ENCODE measurements around the gene KATNAL2.

The KATNAL2 gene

DNA sequence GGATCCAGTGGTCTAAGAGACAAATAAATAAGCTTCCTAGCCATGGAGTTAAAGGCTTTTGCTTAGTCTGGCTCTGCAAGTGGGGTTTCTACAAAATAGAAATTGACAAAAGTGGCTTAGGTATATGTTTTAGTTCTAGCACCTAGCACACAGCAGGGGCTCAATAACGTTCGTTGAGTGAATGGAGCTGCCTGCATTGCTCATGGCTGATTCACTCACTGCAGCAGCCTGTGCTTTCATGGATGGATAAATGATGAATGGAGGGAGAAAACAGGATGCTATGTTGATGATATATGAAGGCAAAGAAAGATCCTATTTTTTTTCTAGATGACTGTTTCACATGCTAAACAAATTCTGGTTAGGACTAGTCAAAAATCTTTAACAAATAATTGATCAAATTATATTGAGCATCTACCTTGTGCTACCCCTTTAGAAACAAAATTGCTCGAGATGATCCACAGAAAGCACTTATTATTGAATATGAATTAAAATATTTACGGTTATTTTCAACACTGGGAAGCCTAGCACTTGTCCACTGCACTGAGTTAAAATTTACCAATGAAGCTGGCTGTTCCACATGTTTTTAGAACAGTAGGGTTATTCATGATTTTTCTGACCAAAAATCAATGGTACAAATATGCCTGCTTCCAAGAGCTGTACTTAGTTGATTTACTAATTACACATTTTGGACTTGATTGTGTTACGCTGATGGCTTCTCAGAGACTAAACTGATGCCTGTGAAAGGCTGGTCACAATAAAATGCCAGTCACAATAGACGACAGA is 193.3 kb downstream of the KATNAL2 start:
- no peak for DNase-seq (ENCODE audit: low read depth)
- no peak overlapping the region for H3K4me3 ChIP-seq (ENCODE audit: low read length)
- TF ChIP-seq, protein P1, sequence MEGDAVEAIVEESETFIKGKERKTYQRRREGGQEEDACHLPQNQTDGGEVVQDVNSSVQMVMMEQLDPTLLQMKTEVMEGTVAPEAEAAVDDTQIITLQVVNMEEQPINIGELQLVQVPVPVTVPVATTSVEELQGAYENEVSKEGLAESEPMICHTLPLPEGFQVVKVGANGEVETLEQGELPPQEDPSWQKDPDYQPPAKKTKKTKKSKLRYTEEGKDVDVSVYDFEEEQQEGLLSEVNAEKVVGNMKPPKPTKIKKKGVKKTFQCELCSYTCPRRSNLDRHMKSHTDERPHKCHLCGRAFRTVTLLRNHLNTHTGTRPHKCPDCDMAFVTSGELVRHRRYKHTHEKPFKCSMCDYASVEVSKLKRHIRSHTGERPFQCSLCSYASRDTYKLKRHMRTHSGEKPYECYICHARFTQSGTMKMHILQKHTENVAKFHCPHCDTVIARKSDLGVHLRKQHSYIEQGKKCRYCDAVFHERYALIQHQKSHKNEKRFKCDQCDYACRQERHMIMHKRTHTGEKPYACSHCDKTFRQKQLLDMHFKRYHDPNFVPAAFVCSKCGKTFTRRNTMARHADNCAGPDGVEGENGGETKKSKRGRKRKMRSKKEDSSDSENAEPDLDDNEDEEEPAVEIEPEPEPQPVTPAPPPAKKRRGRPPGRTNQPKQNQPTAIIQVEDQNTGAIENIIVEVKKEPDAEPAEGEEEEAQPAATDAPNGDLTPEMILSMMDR (conservative IDR thresholded peaks at IDR 0.05; ENCODE audit: low read depth, low read length) = no peak

DNA sequence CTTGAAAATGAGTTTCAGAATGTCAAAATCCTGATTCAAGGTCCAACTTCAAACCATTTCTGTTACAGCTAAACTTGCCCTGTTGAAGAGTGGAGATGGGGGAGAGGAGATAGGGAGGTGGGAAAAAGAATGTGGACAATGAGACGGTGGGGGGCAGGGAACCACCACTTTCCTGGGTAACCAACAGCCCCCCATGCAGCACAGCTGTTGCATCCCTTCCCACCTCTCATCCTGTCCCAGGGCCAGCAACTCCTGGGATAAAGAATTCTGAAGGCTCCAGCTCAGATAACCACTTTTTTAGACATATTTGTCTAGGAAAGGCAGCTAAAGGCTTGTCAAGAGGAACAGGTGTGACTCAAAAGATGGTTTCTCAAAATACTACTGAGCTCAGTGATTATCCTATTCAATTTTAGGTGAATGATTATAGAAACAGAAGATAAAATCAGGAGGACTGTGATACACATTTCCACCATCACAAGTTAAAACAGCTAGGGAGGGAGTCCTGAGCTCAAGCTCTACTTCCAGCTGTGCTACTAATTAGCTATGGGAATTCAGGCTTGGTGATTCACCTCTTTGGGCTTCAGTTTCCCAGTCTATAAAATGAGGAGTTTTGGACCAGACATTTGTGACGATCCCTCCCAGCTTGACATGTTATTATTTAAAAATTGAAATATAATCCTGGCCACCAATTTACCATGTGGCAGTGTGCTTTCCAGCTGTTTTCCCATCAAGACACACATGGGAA is 196.6 kb downstream of the KATNAL2 start:
- DNase-seq (ENCODE audit: low read depth) = no peak
- TF ChIP-seq, protein P1 (conservative IDR thresholded peaks at IDR 0.05; ENCODE audit: low read depth, low read length) = no peak
- H3K4me3 ChIP-seq (ENCODE audit: low read length) = no peak overlapping the region

DNA sequence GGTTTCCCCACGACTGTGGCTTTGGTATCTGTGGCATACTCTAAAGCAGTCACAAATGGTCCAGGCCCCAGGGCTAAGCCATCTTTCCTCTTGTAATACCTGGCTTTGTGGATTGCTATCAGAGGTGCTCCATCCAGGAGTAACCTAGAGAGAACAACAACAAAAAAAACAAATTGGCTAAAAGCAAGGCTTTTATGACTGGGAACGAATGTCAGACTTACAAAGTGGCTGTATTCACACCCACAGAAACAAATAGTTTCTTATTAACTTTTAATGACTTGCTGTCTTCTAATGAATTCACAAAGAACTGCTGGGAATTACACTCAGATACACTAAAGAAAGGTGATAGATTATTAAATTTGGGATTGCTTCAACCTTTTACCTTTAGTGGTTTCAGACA is 197.8 kb downstream of the KATNAL2 start:
- no peak for DNase-seq (ENCODE audit: low read depth)
- TF ChIP-seq, protein P1 (conservative IDR thresholded peaks at IDR 0.05; ENCODE audit: low read depth, low read length) = no peak
- no peak overlapping the region for H3K4me3 ChIP-seq (ENCODE audit: low read length)

DNA sequence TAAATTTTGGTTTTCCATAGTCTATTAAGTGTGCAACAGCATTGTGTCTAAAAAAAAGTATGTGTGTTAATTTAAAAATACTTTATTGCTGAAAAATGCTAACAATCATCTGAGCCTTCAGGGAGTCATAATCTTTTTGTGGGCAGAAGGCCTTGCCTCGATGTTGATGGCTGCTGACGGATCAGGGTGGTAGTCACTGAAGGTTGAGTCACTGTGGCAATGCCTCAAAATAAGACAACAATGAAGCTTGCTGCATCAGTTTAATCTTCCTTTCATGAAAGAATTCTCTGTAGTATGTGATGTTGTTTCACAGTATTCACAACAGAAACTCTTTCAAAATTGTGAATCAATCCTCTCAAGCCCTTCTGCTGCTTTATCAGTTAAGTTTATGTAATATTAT is 201.6 kb downstream of the KATNAL2 start:
- no peak overlapping the region for H3K4me3 ChIP-seq (ENCODE audit: low read length)
- DNase-seq (ENCODE audit: low read depth) = no peak
- TF ChIP-seq, protein P1 (conservative IDR thresholded peaks at IDR 0.05; ENCODE audit: low read depth, low read length) = no peak

DNA sequence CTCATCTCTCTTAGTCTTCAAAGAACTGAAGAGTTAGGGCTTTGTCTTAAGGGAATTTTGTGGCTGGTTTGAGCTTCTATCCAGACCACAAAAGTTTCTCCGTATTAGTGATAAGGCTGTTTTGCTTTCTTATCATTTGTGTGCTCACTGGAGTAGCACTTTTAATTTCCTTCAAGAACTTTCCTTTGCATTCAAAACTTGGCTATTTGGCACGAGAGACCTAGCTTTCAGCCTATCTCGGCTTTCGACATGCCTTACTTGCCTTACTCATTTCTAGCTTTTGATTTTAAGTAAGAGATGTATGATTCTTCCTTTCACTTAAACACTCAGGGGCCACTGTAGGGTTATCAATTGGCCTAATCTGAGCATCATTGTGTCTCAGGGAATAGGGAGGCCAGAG is 203.0 kb downstream of the KATNAL2 start:
- TF ChIP-seq, protein P1 (conservative IDR thresholded peaks at IDR 0.05; ENCODE audit: low read depth, low read length) = no peak
- DNase-seq (ENCODE audit: low read depth) = no peak
- H3K4me3 ChIP-seq (ENCODE audit: low read length) = no peak overlapping the region

DNA sequence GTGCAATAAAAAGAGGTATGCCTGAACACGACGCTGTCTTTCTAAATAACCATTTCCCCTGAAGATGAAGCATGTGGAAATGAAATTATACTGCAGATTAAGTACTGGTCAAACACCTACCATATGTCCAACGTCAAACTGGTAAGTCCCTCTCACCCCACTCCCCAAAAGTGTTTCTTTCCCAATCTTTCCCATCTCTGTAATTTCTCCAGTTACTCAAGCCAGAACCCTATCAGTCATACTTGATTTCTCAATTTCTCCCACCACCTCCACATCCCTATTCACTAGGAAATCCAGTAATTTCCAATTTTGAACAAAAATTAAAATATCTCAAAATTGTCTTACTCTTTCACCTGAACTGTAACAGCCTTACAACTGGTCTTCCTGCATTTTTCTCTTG is 203.7 kb downstream of the KATNAL2 start:
- DNase-seq (ENCODE audit: low read depth) = no peak
- TF ChIP-seq, protein P1 (conservative IDR thresholded peaks at IDR 0.05; ENCODE audit: low read depth, low read length) = no peak
- no peak overlapping the region for H3K4me3 ChIP-seq (ENCODE audit: low read length)

DNA sequence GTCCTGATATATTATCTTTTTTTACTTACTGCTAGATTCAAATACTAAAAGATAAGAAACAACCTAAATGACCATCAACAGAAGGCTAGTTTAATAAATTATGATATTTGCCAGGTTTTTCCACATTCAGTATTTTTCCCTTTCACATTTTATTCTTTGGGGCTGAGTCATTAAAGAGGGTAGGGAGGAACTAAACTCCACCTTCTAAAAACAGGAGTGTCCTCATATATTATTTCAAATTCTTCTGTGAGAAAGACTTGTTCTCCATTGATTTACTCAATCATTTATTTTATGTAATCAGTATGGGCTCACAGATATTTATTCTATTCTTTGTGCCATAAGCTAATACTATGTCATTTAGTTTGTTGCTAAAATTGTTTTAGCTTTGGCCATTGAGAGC is 223.9 kb downstream of the KATNAL2 start:
- no peak overlapping the region for H3K4me3 ChIP-seq (ENCODE audit: low read length)
- no peak for DNase-seq (ENCODE audit: low read depth)
- TF ChIP-seq, protein P1 (conservative IDR thresholded peaks at IDR 0.05; ENCODE audit: low read depth, low read length) = no peak
